ENCODE data around the gene ALOX12B.
A peak's percentile ranks its signal among the peaks of the same experiment; 100 is the strongest.
"Not testable (repeated sequence)": the region's sequence is repeated elsewhere in the genome, so short reads cannot be mapped to it uniquely, and the experiment has no call there.

ALOX12B gene

GRCh38 chr17:8063761-8064534, 23.6 kb downstream of the ALOX12B start:
- DNase-seq = no peak

- DNase-seq = peak; percentile 29
Measured at GRCh38 chr17:8062807-8063483, 24.6 kb downstream of the ALOX12B start.

GRCh38 chr17:8062435-8062806, 25.1 kb downstream of the ALOX12B start:
- no peak for DNase-seq

GRCh38 chr17:8061851-8062250, 25.7 kb downstream of the ALOX12B start:
- not testable (repeated sequence) for DNase-seq

GRCh38 chr17:8060274-8060673, 27.2 kb downstream of the ALOX12B start:
- DNase-seq = peak; percentile 83

GRCh38 chr17:8059131-8059530, 28.4 kb downstream of the ALOX12B start:
- no peak for DNase-seq

GRCh38 chr17:8057691-8058114, 29.8 kb downstream of the ALOX12B start:
- DNase-seq = peak; percentile 80

GRCh38 chr17:8056976-8057625, 30.4 kb downstream of the ALOX12B start:
- no peak for DNase-seq

GRCh38 chr17:8056232-8056975, 31.1 kb downstream of the ALOX12B start:
- DNase-seq = no peak

- no peak for DNase-seq
Measured at GRCh38 chr17:8055851-8056231, 31.7 kb downstream of the ALOX12B start.

- DNase-seq = no peak
Measured at GRCh38 chr17:8053600-8053999, 33.9 kb downstream of the ALOX12B start.

- no peak for DNase-seq
Measured at GRCh38 chr17:8052256-8053252, 35.0 kb downstream of the ALOX12B start.

GRCh38 chr17:8051831-8052230, 35.7 kb downstream of the ALOX12B start:
- DNase-seq = no peak

- DNase-seq = no peak
Measured at GRCh38 chr17:8048736-8049135, 38.8 kb downstream of the ALOX12B start.

- DNase-seq = no peak
Measured at GRCh38 chr17:8048236-8048635, 39.3 kb downstream of the ALOX12B start.

- no peak for DNase-seq
Measured at GRCh38 chr17:8047769-8048110, 39.8 kb downstream of the ALOX12B start.

- DNase-seq = no peak
Measured at GRCh38 chr17:8046929-8047768, 40.4 kb downstream of the ALOX12B start.

- DNase-seq = no peak
Measured at GRCh38 chr17:8046306-8046928, 41.1 kb downstream of the ALOX12B start.

GRCh38 chr17:8044819-8045810, 42.4 kb downstream of the ALOX12B start:
- no peak for DNase-seq
